Neuronal stem cell (in vitro differentiated cells): ENCODE measurements around the gene ABRAXAS1.

Experiments used
- DNase-seq: peaks from one replicate; pipeline ENCODE4 v3.0.0-alpha.2; 2013; ENCODE audit warnings: low spot score
- H2AFZ ChIP-seq: one replicate; pipeline ENCODE4 v1.6.1; 2013; ENCODE audit warnings: mild to moderate bottlenecking, low read length, inconsistent platforms
- H2AK5ac ChIP-seq: 2 replicates; pipeline ENCODE4 v1.6.1; 2013; ENCODE audit warnings: low read depth, mild to moderate bottlenecking, inconsistent platforms, low read length, moderate library complexity, mixed read lengths
- H2BK120ac ChIP-seq: 2 replicates; pipeline ENCODE4 v1.6.1; 2013; ENCODE audit warnings: low read depth, mild to moderate bottlenecking, inconsistent platforms, low read length, moderate library complexity, mixed read lengths
- H2BK12ac ChIP-seq: one replicate; pipeline ENCODE4 v1.6.1; 2013; ENCODE audit warnings: low read length, inconsistent platforms
- H2BK15ac ChIP-seq: 2 replicates; pipeline ENCODE4 v1.6.1; 2013; ENCODE audit warnings: mild to moderate bottlenecking, low read length, inconsistent platforms, mixed read lengths
- H2BK5ac ChIP-seq: one replicate; pipeline ENCODE4 v1.6.1; 2013; ENCODE audit warnings: inconsistent platforms, mild to moderate bottlenecking, low read length, moderate library complexity
- H3K14ac ChIP-seq: one replicate; pipeline ENCODE4 v1.6.1; 2013; ENCODE audit warnings: low read length, inconsistent platforms
- H3K18ac ChIP-seq: 2 replicates; pipeline ENCODE4 v1.6.1; 2013; ENCODE audit warnings: low read length, inconsistent platforms
- H3K23ac ChIP-seq: 2 replicates; pipeline ENCODE4 v1.6.1; 2013; ENCODE audit warnings: low read depth, mild to moderate bottlenecking, mixed read lengths, low read length, inconsistent platforms; ENCODE audit not compliant: poor library complexity
- H3K27ac ChIP-seq: replicated peaks from 3 replicates; pipeline ENCODE4 v1.5.1; 2013; ENCODE audit warnings: low read length, inconsistent platforms
- H3K27me3 ChIP-seq, 3 experiments: 2 replicates each; pipeline ENCODE4 v1.6.1; 2013; ENCODE audit warnings: low read length in 3 of 3, mild to moderate bottlenecking in 2 of 3, inconsistent platforms in 1 of 3, low read depth in 1 of 3, mixed read lengths in 1 of 3, moderate library complexity in 1 of 3; ENCODE audit not compliant: control insufficient read depth in 3 of 3, insufficient read depth in 3 of 3
- H3K36me3 ChIP-seq, 2 donors: replicated peaks in 1 of 2; 2 replicates each; pipeline ENCODE4 v1.6.1; 2013; ENCODE audit warnings: low read length in 2 of 2; ENCODE audit not compliant: control insufficient read depth in 2 of 2, insufficient read depth in 2 of 2
- H3K4ac ChIP-seq: 2 replicates; pipeline ENCODE4 v1.6.1; 2013; ENCODE audit warnings: inconsistent platforms, mild to moderate bottlenecking, low read length, moderate library complexity
- H3K4me1 ChIP-seq, 2 donors: 1 replicate in 1 of 2; 2 replicates in 1 of 2; pipeline ENCODE4 v1.6.1; 2013; ENCODE audit warnings: low read length in 2 of 2, low read depth in 1 of 2; ENCODE audit not compliant: control insufficient read depth in 2 of 2, insufficient read depth in 1 of 2
- H3K4me2 ChIP-seq: one replicate; pipeline ENCODE4 v1.6.1; 2013; ENCODE audit warnings: mild to moderate bottlenecking, low read length, inconsistent platforms; ENCODE audit not compliant: insufficient read depth, poor library complexity, severe bottlenecking
- H3K4me3 ChIP-seq, 2 donors: 2 replicates each; pipeline ENCODE4 v1.5.1; 2013; ENCODE audit warnings: low read length in 2 of 2, mild to moderate bottlenecking in 2 of 2, inconsistent platforms in 1 of 2, moderate library complexity in 1 of 2
- H3K79me1 ChIP-seq: one replicate; pipeline ENCODE4 v1.6.1; 2013; ENCODE audit warnings: low read depth, mild to moderate bottlenecking, inconsistent platforms, low read length, moderate library complexity
- H3K9ac ChIP-seq: one replicate; pipeline ENCODE4 v1.6.1; 2013; ENCODE audit warnings: mild to moderate bottlenecking, low read depth, low read length, inconsistent platforms; ENCODE audit not compliant: poor library complexity
- H3K9me3 ChIP-seq, 2 donors: replicated peaks in 1 of 2; 2 replicates each; pipeline versions ENCODE3 to v1.6.1; 2013; ENCODE audit warnings: low read length in 2 of 2, mild to moderate bottlenecking in 2 of 2, inconsistent platforms in 1 of 2, low read depth in 1 of 2, mixed read lengths in 1 of 2, moderate library complexity in 1 of 2; ENCODE audit not compliant: control insufficient read depth in 2 of 2, insufficient read depth in 1 of 2
- H4K8ac ChIP-seq: one replicate; pipeline ENCODE4 v1.6.1; 2013; ENCODE audit warnings: low read depth, mild to moderate bottlenecking, inconsistent platforms, low read length, moderate library complexity
- H4K91ac ChIP-seq: one replicate; pipeline ENCODE4 v1.6.1; 2013; ENCODE audit warnings: low read length, low read depth, mild to moderate bottlenecking, inconsistent platforms; ENCODE audit not compliant: poor library complexity
- WGBS, 2 donors: extraction: QIAGEN DNeasy Blood & Tissue Kit; methylation state at CpG; one replicate each; pipeline ENCODE4 v1.1.7; 2013; ENCODE audit warnings: missing lambda C conversion rate in 2 of 2, mixed read lengths in 1 of 2; ENCODE audit not compliant: insufficient read length in 2 of 2, insufficient replicate concordance in 1 of 2; ENCODE audit errors: extremely low coverage in 2 of 2; 5-methylcytosine and 5-hydroxymethylcytosine counted together

ABRAXAS1 gene

GRCh38 chr4:83413676-83414075, 71.2 kb downstream of the ABRAXAS1 start:
- H3K4me3 ChIP-seq: no peak overlapping the region
- no peaks in the 10 kb centered on the region for H3K4me1 ChIP-seq
- H3K36me3 ChIP-seq: peaks cover 0 to 33% of the 10 kb centered on the region in 2 donors
- no peaks in the 10 kb centered on the region for H3K27me3 ChIP-seq
- no peak overlapping the region for H3K4me2 ChIP-seq
- DNase-seq: no peak
- no peak overlapping the region for H3K18ac ChIP-seq
- H3K9me3 ChIP-seq: no peaks in the 10 kb centered on the region
- no peak overlapping the region for H3K14ac ChIP-seq
- no peak overlapping the region for H2BK5ac ChIP-seq
- no peak overlapping the region for H3K9ac ChIP-seq
- no peak overlapping the region for H4K8ac ChIP-seq
- no peak overlapping the region for H2AK5ac ChIP-seq
- no peak overlapping the region for H2BK12ac ChIP-seq
- H4K91ac ChIP-seq: no peak overlapping the region
- H3K27ac ChIP-seq: no peak overlapping the region
- H2BK15ac ChIP-seq: no peak overlapping the region
- no peak overlapping the region for H3K4ac ChIP-seq
- WGBS, 2 donors: no CpG with 5 or more reads among the region's 2 CpGs
- H2BK120ac ChIP-seq: no peak overlapping the region
- H3K79me1 ChIP-seq: no peaks in the 10 kb centered on the region
- H2AFZ ChIP-seq: no peak overlapping the region
- no peak overlapping the region for H3K23ac ChIP-seq
